HFFc6 (cell line): ENCODE results near the gene TMEM14A. TPM values are rescaled to one million over a fixed set of nuclear protein-coding genes. Genes with fewer than 3 reads are reported as not detected.

Source experiments
- DNase-seq: peaks from one replicate; pipeline ENCODE4 v3.0.0-alpha.2; 2018
- H3K27ac Mint-ChIP-seq: 2 replicates; pipeline ENCODE4 v1.8.0; 2020; ENCODE audit warnings: mild to moderate bottlenecking, mixed read lengths
- H3K27me3 Mint-ChIP-seq: 2 replicates; pipeline ENCODE4 v1.8.0; 2021; ENCODE audit warnings: mild to moderate bottlenecking, moderate library complexity, mixed read lengths; ENCODE audit not compliant: insufficient read depth
- H3K36me3 Mint-ChIP-seq: 2 replicates; pipeline ENCODE4 v1.8.0; 2021; ENCODE audit warnings: low read depth, mixed read lengths
- H3K4me1 Mint-ChIP-seq: 2 replicates; pipeline ENCODE4 v1.8.0; 2020; ENCODE audit warnings: low read depth, mixed read lengths
- H3K4me3 Mint-ChIP-seq: 2 replicates; pipeline ENCODE4 v1.8.0; 2020; ENCODE audit warnings: mild to moderate bottlenecking, moderate library complexity, mixed read lengths
- H3K9me3 Mint-ChIP-seq: 2 replicates; pipeline ENCODE4 v1.8.0; 2020; ENCODE audit warnings: mild to moderate bottlenecking, mixed read lengths
- CTCF ChIP-seq: fragments of 200-600 bp; sonication (generic); IDR thresholded peaks from 2 replicates; pipeline ENCODE4 v1.5.0; 2021; ENCODE audit warnings: antibody characterized with exemption, mild to moderate bottlenecking
- total RNA-seq, 6 experiments: library from RNA; stranded (reverse); fragmentation: NEBNext Ultra II Directional; extraction: Animal tissue kit (Norgen Biotek cat#: 25700); gene quantifications; 2 replicates in 1 of 6; 3 replicates in 5 of 6; pipeline ENCODE4 v1.2.3, GENCODE V29; 2021

TMEM14A gene
- total RNA-seq, 6 experiments from 2014 or later: 36.3 to 48.0 (median 45.0) TPM

GRCh38 chr6:52727908-52728307, 57.0 kb downstream of the TMEM14A start:
- H3K4me1 Mint-ChIP-seq: peaks cover 34% of the 10 kb centered on the region
- TF ChIP-seq CTCF: no peak
- H3K36me3 Mint-ChIP-seq: no peaks in the 10 kb centered on the region
- H3K4me3 Mint-ChIP-seq: no peak overlapping the region
- H3K27me3 Mint-ChIP-seq: peaks cover 3% of the 10 kb centered on the region
- H3K9me3 Mint-ChIP-seq: no peaks in the 10 kb centered on the region
- no peak overlapping the region for H3K27ac Mint-ChIP-seq
- no peak for DNase-seq

- Mint-ChIP-seq H3K27ac (no peak overlapping the region), H3K36me3 (no peaks in the 10 kb centered on the region), H3K4me1 (peaks cover 34% of the 10 kb centered on the region), H3K4me3 (no peak overlapping the region), H3K9me3 (no peaks in the 10 kb centered on the region), H3K27me3 (peaks cover 6% of the 10 kb centered on the region)
- no peak for TF ChIP-seq CTCF
- no peak for DNase-seq
Observed at GRCh38 chr6:52728394-52728793, 57.5 kb downstream of the TMEM14A start.

GRCh38 chr6:52729576-52729975, 58.7 kb downstream of the TMEM14A start:
- Mint-ChIP-seq H3K36me3 (no peaks in the 10 kb centered on the region), H3K9me3 (no peaks in the 10 kb centered on the region), H3K4me3 (no peak overlapping the region), H3K27ac (no peak overlapping the region), H3K27me3 (peaks cover 6% of the 10 kb centered on the region), H3K4me1 (peaks cover 23% of the 10 kb centered on the region)
- no peak for DNase-seq
- TF ChIP-seq CTCF: no peak

GRCh38 chr6:52731719-52732118, 60.8 kb downstream of the TMEM14A start:
- no peak overlapping the region for H3K4me3 Mint-ChIP-seq
- no peaks in the 10 kb centered on the region for H3K36me3 Mint-ChIP-seq
- TF ChIP-seq CTCF: no peak
- H3K27me3 Mint-ChIP-seq: peaks cover 6% of the 10 kb centered on the region
- no peak for DNase-seq
- no peaks in the 10 kb centered on the region for H3K9me3 Mint-ChIP-seq
- H3K27ac Mint-ChIP-seq: no peak overlapping the region
- peaks cover 2% of the 10 kb centered on the region for H3K4me1 Mint-ChIP-seq

GRCh38 chr6:52733172-52733571, 62.3 kb downstream of the TMEM14A start:
- no peaks in the 10 kb centered on the region for H3K9me3 Mint-ChIP-seq
- H3K27ac Mint-ChIP-seq: no peak overlapping the region
- DNase-seq: no peak
- no peaks in the 10 kb centered on the region for H3K36me3 Mint-ChIP-seq
- TF ChIP-seq CTCF: no peak
- H3K27me3 Mint-ChIP-seq: peaks cover 7% of the 10 kb centered on the region
- H3K4me3 Mint-ChIP-seq: no peak overlapping the region
- H3K4me1 Mint-ChIP-seq: no peaks in the 10 kb centered on the region

- Mint-ChIP-seq H3K4me1 (no peaks in the 10 kb centered on the region), H3K27me3 (peaks cover 9% of the 10 kb centered on the region), H3K9me3 (no peaks in the 10 kb centered on the region), H3K36me3 (no peaks in the 10 kb centered on the region), H3K4me3 (no peak overlapping the region), H3K27ac (no peak overlapping the region)
- no peak for DNase-seq
- no peak for TF ChIP-seq CTCF
Observed at GRCh38 chr6:52734072-52734471, 63.2 kb downstream of the TMEM14A start.
